C4-2B (cell line): ENCODE data around the gene RETN.

Source experiments
- H3K27ac ChIP-seq: fragments of 450-650 bp; 2 replicates; pipeline ENCODE4 v1.5.1; 2017
- CTCF ChIP-seq: fragments of 450-650 bp; conservative IDR thresholded peaks from 2 replicates; pipeline ENCODE4 v1.5.1; 2017; ENCODE audit warnings: mild to moderate bottlenecking
- ZFX ChIP-seq: fragments of 450-650 bp; IDR thresholded peaks from 2 replicates; pipeline ENCODE4 v1.6.1; 2017

The RETN gene

DNA sequence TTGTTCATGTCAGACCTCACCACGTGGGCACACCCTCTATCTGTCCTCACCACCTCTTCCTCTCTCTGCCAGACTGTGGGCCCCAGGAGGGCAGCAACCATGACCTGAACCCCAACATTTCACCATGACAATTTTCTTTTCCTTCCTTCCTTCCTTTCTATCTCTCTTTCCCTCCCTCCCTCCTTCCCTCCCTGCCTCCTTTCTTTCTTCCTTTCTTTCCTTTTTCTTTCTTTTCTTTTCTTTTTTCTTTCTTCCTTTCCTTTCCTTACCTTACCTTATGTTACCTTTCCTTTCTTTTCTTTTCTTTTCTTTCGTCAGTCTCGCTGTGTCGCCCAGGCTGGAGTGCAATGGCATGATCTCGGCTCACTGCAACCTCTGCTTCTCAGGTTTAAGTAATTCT is 41.8 kb downstream of the RETN start:
- H3K27ac ChIP-seq: no peak overlapping the region
- no peak for TF ChIP-seq CTCF
- TF ChIP-seq ZFX: no peak

GRCh38 chr19:7715671-7716070 is 46.8 kb downstream of the RETN start:
- TF ChIP-seq ZFX (no peak), CTCF (no peak)
- no peak overlapping the region for H3K27ac ChIP-seq

GRCh38 chr19:7716762-7717161 is 47.9 kb downstream of the RETN start:
- TF ChIP-seq ZFX (no peak), CTCF (no peak)
- no peak overlapping the region for H3K27ac ChIP-seq

DNA sequence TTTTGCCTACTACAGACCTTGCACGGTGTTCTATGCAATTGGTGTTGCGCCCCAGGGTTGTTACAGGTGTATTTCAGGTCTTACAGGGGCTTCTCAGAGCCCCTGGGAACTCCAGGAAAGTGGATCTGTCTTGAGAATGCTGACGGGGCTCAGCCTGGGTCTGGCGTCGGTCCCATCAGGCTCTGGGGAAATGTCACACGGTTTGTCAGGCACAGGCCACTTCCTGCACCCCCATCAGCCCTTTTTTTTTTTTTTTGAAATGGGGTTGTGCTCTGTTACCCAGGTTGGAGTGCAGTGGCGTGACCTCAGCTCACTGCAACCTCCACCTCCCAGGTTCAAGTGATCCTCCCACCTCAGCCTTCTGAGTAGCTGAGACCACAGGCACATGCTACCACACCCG is 49.8 kb downstream of the RETN start:
- H3K27ac ChIP-seq: no peak overlapping the region

More for the DNA sequence above, 49.8 kb downstream of the RETN start:
- TF ChIP-seq CTCF (no peak), ZFX (no peak)
